HCT116 (cell line): ENCODE results near the gene FARP1.

ENCODE experiments used
- CEBPB ChIP-seq: IDR thresholded peaks from 2 replicates; pipeline ENCODE4 v1.6.1; 2012; ENCODE audit warnings: low read depth
- EGR1 ChIP-seq: IDR thresholded peaks from 2 replicates; pipeline ENCODE4 v1.6.1; 2012; ENCODE audit warnings: low read depth
- ELF1 ChIP-seq: IDR thresholded peaks from 2 replicates; pipeline ENCODE4 v1.6.1; 2012; ENCODE audit warnings: low read depth, borderline replicate concordance
- EZH2 ChIP-seq: fragments of 200-600 bp; sonication (generic); IDR thresholded peaks from 2 replicates; pipeline ENCODE4 v1.6.1; 2017; ENCODE audit warnings: antibody characterized with exemption, mixed run types
- FOSL1 ChIP-seq: IDR thresholded peaks from 2 replicates; pipeline ENCODE4 v1.6.1; 2012; ENCODE audit warnings: low read depth
- POLR2A ChIP-seq: IDR thresholded peaks from 2 replicates; pipeline ENCODE4 v1.7.0; 2011; ENCODE audit warnings: borderline replicate concordance; ENCODE audit not compliant: insufficient read depth, insufficient read length; ENCODE audit errors: extremely low read depth
- SP1 ChIP-seq: IDR thresholded peaks from 2 replicates; pipeline ENCODE4 v1.6.1; 2012; ENCODE audit warnings: low read depth
- TF ChIP-seq, protein P1 (sequence below), 3 experiments: fragments of 200-600 bp in 1 of 3; sonication (generic) in 1 of 3; IDR thresholded peaks in 2 of 3; conservative IDR thresholded peaks in 1 of 3; 2 replicates each; pipeline ENCODE4 v1.5.1; 2012 to 2017; ENCODE audit warnings: low read depth in 2 of 3, low read length in 2 of 3, antibody characterized with exemption in 1 of 3, borderline replicate concordance in 1 of 3, control low read depth in 1 of 3, mild to moderate bottlenecking in 1 of 3, mixed read lengths in 1 of 3, mixed run types in 1 of 3, moderate library complexity in 1 of 3; ENCODE audit not compliant: insufficient read depth in 1 of 3
- TF ChIP-seq, protein P2 (sequence below): IDR thresholded peaks from 2 replicates; pipeline ENCODE4 v1.6.1; 2012
- TF ChIP-seq, protein P3 (sequence below): IDR thresholded peaks from 2 replicates; pipeline ENCODE4 v1.6.1; 2012; ENCODE audit warnings: low read depth

DNA sequence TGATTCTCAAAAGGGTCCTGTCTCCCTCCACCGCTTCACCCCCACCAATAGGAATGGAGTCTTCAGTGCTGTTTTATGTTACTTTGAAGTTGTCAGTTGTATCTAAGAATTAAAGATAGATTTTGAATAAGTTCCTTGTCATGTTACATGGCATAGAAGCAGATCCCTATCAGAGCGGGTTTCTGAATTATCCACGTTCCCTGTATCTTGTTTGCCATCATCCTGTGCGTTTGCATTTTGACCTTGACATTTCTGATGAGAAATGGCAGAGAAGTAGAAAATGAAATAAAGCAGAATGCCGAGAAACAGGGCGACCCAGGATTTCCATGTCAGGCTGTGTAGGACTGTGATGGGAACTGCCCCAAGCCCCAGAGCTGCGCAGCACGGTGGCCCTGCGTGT lies 154.9 kb downstream of the FARP1 start:
- TF ChIP-seq SP1 (no peak), CEBPB (no peak), EGR1 (no peak), POLR2A (no peak), EZH2 (no peak), FOSL1 (no peak), ELF1 (no peak)
- TF ChIP-seq, protein P1, sequence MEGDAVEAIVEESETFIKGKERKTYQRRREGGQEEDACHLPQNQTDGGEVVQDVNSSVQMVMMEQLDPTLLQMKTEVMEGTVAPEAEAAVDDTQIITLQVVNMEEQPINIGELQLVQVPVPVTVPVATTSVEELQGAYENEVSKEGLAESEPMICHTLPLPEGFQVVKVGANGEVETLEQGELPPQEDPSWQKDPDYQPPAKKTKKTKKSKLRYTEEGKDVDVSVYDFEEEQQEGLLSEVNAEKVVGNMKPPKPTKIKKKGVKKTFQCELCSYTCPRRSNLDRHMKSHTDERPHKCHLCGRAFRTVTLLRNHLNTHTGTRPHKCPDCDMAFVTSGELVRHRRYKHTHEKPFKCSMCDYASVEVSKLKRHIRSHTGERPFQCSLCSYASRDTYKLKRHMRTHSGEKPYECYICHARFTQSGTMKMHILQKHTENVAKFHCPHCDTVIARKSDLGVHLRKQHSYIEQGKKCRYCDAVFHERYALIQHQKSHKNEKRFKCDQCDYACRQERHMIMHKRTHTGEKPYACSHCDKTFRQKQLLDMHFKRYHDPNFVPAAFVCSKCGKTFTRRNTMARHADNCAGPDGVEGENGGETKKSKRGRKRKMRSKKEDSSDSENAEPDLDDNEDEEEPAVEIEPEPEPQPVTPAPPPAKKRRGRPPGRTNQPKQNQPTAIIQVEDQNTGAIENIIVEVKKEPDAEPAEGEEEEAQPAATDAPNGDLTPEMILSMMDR (IDR thresholded peaks at IDR 0.05 in 2 of 3, conservative IDR thresholded peaks at IDR 0.05 in 1 of 3; ENCODE audit: borderline replicate concordance in 1 of 3, insufficient read depth in 1 of 3, low read depth in 2 of 3, low read length in 2 of 3), result no peak
- TF ChIP-seq, protein P2, sequence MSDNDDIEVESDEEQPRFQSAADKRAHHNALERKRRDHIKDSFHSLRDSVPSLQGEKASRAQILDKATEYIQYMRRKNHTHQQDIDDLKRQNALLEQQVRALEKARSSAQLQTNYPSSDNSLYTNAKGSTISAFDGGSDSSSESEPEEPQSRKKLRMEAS, result no peak
- TF ChIP-seq, protein P3, sequence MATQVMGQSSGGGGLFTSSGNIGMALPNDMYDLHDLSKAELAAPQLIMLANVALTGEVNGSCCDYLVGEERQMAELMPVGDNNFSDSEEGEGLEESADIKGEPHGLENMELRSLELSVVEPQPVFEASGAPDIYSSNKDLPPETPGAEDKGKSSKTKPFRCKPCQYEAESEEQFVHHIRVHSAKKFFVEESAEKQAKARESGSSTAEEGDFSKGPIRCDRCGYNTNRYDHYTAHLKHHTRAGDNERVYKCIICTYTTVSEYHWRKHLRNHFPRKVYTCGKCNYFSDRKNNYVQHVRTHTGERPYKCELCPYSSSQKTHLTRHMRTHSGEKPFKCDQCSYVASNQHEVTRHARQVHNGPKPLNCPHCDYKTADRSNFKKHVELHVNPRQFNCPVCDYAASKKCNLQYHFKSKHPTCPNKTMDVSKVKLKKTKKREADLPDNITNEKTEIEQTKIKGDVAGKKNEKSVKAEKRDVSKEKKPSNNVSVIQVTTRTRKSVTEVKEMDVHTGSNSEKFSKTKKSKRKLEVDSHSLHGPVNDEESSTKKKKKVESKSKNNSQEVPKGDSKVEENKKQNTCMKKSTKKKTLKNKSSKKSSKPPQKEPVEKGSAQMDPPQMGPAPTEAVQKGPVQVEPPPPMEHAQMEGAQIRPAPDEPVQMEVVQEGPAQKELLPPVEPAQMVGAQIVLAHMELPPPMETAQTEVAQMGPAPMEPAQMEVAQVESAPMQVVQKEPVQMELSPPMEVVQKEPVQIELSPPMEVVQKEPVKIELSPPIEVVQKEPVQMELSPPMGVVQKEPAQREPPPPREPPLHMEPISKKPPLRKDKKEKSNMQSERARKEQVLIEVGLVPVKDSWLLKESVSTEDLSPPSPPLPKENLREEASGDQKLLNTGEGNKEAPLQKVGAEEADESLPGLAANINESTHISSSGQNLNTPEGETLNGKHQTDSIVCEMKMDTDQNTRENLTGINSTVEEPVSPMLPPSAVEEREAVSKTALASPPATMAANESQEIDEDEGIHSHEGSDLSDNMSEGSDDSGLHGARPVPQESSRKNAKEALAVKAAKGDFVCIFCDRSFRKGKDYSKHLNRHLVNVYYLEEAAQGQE, result no peak
